GM18858 (cell line): ENCODE measurements around the gene FHIT.

Experiments
- ATAC-seq: cut with Tn5 transposase; IDR thresholded peaks from one replicate; pipeline ENCODE4 v1.9.1; 2021; ENCODE audit not compliant: unreplicated experiment

The FHIT gene

DNA sequence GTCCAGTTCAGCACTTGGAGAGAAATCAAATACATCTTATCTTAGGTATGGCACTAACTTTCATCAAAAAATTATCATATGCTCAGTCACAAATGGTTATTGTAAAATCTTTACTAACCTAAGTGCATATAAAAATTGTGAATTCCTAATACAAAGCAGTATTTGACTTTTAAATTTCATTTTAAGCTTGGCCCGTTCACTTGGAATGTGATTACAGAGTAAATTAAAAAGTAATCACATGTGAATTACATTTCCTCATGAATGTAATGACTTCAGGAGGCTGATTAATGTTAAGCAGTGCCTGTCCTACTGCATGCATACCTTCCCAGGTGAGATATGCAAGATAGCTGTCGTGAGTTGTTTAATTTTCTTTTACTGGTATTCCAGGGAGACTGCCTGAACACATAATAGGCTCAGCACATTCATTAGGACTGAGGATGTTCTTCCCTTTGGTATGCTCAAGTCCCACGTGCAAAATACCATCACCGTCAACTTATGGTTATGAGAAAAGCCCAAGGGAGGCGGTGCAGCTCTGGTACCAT, 1053.0 kb downstream of the FHIT start:
- no peak for ATAC-seq

DNA sequence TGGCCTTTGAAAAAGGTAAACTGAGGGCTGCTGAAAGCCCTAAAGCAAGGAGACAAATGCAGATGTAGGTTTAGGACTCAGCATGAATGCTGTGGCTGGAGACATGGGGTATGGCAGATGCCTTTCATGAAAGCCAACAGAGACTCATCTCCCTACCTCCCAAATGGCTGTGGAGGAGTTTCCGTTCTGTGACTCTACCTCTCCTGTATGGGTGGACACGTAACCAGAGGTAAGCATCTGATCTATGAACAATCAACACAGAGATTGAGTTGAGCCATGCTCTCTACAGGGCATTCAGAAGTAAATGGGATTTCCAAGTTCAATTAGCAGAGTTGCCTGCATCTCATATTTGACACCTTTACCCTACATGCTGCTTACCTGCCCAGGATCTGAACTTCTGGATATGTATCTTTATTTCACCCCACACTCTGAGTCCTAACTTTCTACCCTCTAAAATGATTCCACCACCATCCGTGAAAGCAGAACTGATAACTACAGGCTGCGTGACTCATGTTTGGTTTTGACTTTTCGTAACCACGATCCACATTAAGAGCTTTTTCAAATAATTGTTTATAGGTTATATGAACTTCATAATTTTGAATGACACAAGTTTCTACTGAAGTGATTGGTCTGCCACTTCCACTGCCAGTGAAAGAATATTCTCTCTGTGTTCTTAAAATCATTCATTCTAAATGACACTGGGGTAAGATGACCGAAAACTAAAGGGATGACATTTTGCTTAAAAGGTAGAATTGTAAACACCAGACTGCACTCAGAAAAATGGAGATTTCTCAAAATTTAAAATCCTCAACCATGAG, 1058.7 kb downstream of the FHIT start:
- ATAC-seq: no peak

DNA sequence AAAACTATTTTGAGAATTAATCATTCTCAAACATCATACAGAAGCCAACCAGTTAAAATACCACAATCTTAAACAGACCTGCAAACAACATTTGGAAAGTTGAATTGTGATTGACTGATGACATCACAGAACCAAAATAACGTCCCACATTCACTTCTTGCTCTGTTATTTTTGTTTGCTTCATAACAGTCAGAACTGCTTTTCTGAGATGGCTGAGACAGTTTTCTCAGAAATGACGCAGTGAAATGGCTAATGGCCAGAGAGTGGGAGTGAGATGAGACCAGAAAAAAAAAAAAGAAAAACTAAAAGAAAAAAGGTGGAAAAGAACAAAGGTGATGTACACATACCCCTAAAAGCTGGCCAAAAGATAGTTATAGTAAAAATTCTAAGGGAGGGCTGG, 1061.2 kb downstream of the FHIT start:
- ATAC-seq: no peak

DNA sequence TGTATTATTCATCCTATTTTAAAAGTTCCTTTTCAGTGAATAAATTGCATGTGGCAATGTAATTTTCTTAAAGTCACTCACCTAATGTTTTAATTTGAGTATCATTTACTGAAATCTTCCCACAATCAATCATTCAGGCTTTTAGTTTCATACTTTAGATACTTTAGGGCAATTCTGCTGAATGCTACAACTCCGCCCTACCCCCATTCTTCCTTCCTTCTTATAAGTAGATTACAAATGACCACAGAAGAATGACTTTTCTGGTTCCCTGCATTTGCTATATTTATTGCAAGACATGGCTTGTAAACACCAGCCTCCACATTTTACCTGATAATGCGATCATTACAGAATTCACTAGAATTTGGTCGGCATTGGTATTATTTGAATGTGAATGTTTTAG, 1061.9 kb downstream of the FHIT start:
- ATAC-seq: no peak

DNA sequence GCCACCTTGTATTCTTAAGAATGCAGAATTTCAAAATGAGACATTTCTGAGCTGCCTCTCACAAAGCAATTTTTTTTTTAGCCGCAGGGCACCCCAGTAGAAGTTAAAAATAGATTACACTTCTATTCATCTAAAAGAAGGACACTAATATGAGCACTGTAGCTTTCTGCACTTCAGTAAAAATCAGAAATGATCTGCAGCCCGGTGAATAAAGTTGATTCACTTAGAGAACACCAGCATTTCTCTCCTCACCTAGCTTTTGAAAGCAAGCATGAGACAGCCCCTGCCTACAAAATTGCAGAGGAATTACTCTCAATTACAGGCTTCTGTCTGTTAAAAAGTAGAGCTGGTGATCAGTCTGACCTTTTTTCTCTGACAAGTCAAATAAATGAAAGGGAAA, 1062.4 kb downstream of the FHIT start:
- ATAC-seq: no peak

DNA sequence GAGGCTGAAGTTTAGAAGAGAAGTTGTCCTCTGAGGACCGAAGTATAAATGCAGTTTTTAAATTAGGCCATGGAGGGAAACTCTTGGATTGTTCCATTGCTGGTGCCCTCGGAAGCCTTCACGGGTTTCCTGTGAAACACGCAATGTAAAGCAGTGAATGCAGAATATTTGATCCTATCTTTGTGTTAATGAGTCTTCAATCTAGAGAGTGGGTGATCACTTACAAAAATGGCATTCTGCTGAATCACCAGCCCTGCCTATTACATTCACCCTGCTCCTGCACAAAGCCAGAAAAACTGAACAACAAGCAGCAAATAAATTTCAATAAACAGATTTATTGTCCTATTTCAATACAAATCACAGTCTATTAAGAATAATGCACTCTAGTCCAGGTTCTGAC, 1063.9 kb downstream of the FHIT start:
- ATAC-seq: no peak

DNA sequence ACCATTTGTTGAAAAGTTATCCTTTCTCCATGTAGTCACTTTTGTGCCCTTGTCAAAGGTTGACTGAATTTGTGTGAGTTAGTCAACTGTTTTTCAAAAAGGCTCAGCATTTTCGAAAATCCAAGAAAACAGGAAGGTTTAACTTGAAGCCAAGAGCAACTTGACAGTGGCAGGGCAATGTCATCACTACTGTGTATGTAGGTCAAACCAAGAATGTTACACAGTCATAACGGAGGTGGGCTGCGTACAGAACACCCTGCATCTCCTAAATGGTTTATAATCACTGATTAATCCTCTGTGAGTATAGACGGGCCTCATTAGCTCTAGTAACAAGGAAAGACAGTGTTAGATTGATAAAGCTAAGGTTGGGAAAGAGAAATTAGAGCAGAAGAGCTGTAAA, 1064.9 kb downstream of the FHIT start:
- no peak for ATAC-seq

DNA sequence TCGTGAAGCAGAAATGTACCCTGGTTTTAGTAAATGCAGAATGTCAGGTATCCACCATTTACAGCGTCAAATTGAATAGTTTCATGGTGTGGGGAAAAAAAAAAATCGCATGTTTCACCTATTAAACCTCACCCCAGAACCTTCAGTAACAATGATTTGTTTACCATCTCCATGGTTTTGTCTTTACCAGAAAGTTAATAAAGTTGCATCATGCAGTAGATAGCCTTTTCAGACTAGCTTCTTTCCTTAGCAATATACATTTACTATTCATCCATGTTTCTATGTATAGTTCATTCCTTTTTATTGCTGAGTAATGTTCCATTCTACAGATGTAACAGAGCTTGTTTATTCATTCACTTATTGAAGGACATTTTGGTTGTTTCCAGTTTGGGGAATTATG, 1066.1 kb downstream of the FHIT start:
- no peak for ATAC-seq

DNA sequence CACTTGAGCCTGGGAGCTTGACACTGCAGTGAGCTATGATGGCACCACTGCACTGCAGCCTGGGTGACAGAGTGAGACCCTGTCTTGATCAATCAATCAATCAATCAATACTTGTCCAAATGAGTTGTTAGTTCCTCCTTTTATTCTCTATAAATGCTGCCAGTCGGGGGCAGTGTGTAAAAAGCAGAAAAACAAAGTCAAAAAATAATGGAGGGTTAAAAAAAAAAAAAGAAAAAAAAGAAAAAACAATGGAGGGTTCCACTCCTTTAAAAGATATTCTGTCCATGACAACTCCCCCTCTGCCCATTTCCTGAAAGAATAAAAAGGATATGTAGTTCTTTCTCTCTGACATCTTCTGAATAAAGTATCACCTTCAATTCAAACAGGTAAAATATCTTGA, 1068.6 kb downstream of the FHIT start:
- ATAC-seq: no peak

DNA sequence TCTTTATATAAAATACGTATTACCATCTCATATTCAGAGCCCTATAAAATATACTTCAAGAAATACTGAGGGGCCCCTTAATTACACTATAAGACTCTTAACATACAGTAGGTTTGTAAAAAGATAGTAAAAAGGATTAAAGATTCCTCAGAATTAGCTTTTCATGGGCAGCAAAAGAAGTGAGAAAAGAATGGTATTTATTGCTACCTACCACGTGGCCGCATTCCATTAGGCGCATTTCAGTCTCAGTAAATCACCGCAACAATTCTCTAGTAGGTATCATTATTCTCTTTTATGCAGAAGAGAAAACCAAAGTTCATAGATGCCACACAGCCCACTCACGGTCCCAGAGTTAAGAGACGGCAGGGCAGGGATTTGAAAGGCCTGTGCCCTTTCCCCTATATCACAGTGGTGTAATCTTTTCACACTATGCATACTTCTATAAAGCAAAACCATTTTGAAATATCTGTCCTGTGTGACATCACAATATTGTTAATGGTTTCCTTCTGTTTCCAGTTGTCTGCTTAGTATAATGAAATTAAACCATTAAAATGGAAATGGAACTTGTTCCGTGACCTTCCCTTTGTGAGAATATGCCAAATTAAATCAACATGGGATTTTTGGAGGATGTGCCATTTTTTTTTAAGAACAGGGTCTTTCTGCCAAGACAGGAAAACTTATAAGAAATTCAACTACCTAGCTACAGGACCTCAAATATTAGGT, 1072.2 kb downstream of the FHIT start:
- ATAC-seq: no peak

DNA sequence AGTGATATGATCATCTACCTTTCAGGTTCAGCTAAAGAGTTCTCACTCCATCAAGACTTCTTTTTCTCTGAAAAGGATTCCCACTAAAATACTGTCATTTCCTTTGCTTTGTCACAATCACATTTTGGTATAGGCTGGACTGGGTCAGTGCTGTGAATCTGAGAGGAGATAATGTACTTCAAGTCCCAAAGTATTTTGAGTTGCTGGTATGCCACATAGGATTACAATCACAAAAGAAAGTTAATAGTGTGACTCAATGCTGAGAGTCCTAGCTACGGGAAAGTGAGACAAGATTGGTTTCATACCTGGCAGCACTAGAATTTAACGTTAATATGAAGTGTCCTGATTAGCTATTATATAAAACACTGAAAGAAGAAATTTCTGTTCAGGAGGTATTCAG, 1073.5 kb downstream of the FHIT start:
- ATAC-seq: no peak

DNA sequence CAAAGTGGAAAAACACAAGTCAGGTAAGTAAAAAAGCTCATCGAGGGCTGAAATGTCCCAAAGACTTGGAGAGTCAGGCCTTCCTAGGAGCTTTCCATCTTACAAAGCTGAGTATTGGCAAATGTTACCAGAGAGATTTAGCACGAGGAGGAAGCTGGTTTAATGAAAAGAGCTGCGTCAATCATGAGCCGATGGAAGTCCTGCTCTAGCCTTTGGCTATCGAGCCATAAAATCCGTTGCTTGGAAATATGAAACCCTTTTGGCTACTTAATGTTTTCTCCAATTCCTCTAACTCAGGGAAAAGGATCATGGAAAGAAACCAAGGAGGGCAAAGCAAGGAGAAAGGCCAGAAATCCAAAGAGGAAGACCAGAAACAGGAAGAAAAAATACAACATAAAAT, 1074.6 kb downstream of the FHIT start:
- ATAC-seq: no peak

DNA sequence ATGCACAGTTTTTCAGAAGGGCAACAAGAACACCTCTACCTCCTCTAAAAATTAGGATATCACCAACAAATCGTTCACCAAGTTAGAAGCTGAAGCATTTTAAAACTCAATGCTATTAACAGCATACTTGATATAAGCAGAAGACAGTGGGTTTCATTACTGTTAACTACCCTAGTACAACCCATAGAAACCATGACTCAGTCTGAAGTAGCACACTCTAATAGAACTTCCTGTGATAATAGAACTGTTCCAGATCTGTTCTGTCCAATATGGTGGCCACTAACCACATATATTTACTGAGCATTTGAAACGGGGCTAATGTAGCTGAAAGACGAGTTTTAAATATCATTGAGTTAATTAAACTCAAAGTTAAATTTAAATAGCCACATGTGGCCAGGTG, 1075.6 kb downstream of the FHIT start:
- ATAC-seq: no peak

DNA sequence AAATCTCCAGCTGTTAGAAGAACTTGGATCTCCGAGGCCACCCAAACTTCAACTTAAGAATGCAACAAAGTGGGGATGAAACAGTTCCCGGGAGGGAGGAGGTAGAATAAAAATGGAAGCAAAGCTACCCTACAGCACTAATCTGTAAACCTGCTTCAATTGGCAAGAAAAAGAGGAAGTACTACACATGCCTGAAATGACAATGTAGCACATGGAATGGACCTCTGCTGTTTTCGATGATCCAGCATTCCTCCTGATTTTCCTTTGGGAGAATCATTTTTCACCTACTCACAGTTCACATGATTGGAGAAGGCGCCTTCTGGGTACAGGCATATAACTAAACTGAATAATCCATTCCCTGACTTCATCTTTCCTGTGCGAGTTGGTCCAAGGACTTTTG, 1081.5 kb downstream of the FHIT start:
- ATAC-seq: no peak

DNA sequence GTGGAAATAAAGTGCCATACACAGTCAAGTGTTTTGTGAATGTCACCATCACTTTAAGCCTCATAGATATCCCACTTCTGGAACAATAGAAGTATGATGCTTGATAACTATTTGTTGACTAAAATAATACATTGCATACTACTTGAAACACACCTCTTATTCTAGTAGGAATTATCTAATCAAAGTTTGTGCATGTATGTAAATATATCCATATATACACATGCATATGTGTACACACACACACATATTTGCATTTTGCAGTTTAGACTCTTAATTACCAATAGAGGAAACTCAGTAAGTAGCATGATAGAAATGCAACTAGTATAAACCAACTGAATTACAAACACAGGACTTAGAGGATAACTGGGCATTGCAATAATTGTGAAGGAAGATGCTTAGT, 1084.1 kb downstream of the FHIT start:
- ATAC-seq: no peak

DNA sequence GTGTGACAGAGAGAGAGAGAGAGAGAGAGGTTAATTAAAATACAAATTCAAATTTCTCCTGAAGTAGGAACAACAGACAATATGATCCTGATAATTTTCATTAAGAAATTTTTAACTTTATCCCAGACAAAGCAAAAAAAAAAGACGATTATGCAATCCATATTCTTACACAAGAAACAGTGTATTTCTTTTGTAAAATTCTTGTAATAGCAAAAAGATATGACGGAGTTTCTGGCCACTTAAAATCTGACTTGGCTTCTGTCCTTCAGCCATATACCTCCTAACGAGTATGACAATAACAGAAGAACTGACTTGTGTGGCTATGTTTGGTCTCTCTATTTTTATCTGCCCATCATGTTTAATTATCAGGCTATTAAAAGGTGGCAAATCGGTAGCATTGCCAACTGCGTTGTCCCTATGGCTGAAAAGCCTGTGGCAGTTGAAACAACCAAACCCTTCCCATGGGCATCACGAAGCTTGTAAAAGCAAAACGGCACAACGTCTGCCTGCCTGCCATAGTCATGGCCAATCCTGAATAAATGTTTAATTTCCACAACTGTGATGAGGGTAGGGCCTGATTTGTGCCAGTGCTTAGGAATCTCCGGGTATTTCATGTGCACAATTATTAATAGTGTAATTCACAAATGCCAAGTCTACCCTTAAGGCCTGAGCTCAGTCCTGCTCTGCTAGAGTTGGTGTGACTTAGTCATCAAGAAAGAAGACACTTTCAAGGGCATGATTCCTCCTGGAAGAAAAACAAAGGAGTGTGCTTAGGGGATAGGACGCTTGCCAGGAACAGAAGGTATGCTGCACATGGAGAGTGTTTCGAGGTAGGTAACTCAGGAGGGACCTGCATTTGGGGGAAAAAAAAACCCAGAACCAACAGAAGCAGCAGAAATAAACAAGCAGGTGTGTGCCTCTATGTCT, 1090.2 kb downstream of the FHIT start:
- no peak for ATAC-seq

DNA sequence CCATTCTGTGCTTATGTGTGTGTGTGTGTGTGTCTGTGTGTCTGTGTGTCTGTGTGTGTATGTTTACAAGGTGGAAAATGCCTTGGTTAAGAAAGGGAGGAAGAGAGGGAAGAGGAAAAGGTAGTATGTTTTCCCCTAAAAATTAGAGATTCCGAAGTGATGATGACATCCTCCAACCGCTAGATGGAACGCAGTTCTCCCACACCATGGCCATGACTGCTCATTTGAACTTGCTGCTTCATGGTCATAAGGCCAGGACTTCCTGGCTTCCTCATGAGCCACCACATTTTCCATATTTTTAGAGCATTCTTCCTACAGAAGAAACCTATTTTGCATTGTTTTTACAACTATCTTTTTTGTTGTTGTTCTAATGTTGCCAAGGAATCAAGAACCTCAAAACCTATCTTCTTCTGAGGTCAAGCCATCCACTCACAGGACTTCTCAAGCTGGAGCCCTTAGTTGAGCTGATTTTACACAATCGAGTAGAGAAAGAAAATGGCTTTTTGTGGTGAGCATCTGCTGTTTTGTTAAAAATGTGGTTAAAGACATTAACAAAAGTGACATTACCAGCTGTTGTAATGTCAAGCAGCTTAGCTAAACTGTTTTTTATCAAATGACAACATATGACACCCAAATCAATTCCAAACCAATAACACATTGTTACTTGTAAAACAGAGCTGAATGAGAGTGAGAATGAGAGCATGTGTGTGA, 1091.0 kb downstream of the FHIT start:
- no peak for ATAC-seq

DNA sequence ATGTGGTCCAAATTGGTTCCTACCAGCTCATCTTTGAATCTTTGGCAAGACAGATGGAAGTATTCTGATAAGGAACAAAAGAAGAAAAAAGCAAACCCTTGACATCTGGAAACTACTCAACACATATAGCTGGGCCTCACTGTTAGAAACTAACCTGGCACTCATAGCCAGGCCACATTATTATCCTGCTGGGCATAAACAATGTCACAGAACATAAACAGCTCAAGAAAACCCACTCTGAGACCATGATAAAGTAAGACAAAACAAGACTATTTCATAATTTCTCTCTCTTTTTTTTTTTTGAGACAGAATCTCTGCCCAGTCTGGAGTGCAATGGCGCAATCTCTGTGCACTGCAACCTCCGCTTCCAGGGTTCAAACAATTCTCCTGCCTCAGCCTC, 1093.2 kb downstream of the FHIT start:
- no peak for ATAC-seq

DNA sequence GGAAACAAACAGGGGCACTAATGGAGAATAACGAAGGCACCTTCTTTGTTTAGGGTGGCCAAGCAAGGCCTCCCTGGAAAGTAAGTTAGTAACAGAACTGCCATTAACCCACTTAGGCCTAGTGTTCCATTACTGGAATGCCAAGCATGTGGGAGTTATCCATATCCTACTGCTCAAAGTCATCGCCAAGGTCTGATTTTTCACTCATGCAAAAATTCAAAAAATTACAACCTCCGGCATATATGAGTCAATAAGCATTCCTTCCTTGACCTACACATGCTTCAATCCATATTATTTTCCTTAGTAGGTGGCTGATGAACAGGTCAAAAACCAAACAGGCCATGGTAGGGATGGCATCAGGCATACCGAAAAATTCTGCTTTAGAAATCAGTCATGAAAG, 1097.2 kb downstream of the FHIT start:
- no peak for ATAC-seq

DNA sequence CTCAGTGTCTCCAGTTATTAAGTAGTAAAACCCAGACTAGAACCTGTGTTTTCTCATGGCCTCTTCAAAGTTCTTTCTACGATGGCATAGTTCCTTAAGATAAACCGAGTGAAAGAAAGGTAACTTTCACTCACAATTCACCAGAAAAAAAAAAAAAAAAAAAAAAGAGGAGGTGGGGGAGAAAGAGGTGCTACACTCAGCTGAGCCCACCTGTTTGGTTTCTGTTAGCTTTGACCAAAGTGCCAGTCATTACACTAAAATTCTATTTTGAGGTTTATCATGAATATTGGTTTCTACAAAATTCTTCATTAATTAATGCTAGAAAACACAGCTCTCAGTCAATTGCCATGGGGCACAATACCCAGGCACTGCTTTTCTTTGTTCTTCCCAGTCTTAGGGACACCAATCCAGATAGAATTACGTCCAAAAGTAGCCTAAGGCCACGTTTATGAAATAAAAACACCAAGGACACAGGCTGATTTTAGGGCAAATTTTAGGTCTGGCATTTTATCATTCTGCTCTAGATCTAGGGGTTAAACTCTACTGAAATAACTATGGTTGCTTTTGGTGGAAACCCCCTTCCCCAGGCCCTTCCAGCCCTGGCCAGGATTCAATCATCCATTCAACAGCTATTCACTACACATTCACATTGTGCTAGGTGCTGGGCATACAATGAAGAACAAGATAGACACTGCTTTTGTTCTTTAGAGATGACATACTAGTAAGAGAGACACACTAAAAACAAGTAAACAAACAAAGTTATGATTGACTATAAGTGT, 1097.8 kb downstream of the FHIT start:
- ATAC-seq: no peak
